A204.1 (cell line): ENCODE data around the gene KRT13.
A peak's percentile ranks its signal among the peaks of the same experiment; 100 is the strongest.
"Not testable (repeated sequence)": the region's sequence is repeated elsewhere in the genome, so short reads cannot be mapped to it uniquely, and the experiment has no call there.

Experiments
- FAIRE-seq: peaks from 2 replicates; lab custom pipeline; 2012; peaks lifted over from hg19 to GRCh38; lab: Jason Lieb, UNC

KRT13 gene

GRCh38 chr17:41505007-41505808, at the start of gene KRT13:
KRT13 (minus strand) TSS chr17:41505612; CDS start chr17:41505550, 62 bp downstream.
- FAIRE-seq = no peak

GRCh38 chr17:41553987-41554680, 48.7 kb upstream of the KRT13 start:
- FAIRE-seq = no peak

GRCh38 chr17:41553176-41553575, 47.8 kb upstream of the KRT13 start:
- no peak for FAIRE-seq

GRCh38 chr17:41552455-41552854, 47.0 kb upstream of the KRT13 start:
- FAIRE-seq = no peak

GRCh38 chr17:41551365-41551764, 46.0 kb upstream of the KRT13 start:
- no peak for FAIRE-seq

DNA sequence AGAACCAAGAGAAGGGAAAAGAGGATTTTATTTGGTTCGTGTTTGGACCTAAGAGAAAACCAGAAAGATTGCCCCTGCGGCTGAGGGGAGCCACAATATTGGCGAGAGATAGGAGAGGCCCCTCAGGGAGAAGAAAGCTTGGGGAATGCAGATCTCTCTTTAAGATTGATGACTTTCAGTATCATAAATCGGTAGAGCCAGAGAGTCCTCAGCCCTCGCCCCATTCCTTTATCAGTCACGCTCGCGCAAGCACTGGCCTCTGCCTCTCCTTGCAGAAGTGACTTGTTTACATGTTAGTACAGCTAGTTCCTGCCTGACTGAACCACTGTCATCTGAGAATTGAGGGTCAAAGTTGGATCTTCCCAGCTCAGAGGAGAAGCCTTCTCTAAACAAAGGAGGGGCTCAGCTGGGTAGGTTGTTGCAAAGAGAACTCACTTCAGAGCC, 44.2 kb upstream of the KRT13 start:
- no peak for FAIRE-seq

DNA sequence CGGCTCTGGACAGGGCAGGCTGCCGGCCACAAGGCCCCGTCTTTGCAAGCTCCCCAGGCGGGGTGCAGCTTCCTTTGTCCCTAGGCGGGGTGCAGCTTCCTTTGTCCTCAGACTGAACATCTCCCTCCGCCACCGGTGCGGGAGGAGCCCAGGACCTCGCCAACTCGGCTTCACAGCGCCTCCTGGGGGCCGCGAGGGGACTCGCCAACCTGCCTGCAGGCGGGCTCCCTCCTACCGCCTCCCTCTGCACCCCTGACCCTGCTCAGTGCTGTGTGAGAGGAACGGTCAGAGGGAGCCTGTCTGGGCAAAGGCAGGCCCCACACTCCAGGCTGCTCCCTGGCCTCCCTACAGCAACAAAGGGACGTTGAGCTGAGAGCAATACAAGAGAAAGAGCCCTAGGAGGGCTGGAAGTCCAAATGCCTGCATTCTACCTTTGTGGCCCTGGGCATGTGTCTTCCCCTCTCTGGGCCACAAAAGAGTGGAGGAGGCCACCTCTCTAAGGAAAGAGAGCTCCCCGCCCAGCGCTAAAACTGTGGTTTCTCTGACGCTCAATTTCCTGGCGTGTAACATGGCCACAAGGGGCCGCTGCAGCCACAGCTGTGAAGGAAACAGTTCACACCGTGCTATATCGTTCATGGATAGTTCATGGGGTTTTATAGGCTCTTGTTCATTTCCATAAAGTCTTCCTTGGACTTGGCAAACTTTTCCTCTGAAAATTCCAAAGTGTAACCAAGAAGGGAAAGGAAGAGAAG, 43.6 kb upstream of the KRT13 start:
- peak; percentile 76 for FAIRE-seq

DNA sequence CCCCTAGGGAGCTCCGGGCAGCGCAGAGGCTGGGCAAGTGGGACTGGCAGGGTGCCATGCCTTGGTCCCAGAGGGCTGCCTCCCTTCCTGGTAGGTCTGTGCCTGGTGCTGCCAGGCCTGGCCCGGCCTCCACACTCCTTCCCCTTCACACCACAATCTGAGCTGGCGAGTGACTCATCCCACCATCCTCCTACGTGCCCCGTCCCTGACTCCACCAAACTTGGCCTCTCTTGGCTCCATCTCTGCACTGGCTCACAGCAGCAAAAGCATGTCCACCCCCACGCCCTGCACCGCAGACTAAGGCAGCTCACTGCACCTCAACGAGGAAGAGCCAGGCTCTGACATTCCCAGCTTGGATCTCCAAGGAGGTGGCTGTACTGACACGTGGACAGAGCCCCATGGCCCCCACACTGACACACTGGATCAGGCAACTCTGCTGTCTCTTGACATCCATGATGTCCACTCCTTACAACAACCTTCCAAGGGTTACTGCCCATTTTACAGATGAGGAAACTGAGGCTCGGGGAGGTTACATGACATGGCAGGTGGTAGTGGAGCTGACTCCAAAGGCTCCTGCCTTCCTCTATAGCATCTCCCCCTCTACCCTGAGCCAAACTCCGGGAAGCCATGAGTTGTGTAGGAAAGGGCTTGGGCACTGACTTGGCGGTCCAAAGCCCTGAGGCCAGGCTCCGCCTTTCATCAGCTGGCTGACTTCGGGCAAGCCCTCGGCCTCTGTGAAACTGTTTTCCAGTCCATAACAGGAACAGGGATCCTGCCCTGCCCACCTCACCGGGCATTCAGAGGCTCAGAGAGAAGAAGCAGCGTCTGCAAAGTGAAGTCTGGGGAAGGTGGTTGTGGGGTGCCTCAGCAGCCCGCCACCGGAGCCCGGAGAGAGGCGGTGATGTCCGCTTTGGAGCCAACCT, 42.8 kb upstream of the KRT13 start:
- FAIRE-seq = no peak

- FAIRE-seq = no peak
Measured at GRCh38 chr17:41547378-41547841, 42.0 kb upstream of the KRT13 start.

GRCh38 chr17:41546819-41547218, 41.4 kb upstream of the KRT13 start:
- no peak for FAIRE-seq

- FAIRE-seq = no peak
Measured at GRCh38 chr17:41545829-41546410, 40.5 kb upstream of the KRT13 start.

GRCh38 chr17:41544935-41545334, 39.5 kb upstream of the KRT13 start:
- FAIRE-seq = no peak

GRCh38 chr17:41544491-41544892, 39.1 kb upstream of the KRT13 start:
- FAIRE-seq = no peak

DNA sequence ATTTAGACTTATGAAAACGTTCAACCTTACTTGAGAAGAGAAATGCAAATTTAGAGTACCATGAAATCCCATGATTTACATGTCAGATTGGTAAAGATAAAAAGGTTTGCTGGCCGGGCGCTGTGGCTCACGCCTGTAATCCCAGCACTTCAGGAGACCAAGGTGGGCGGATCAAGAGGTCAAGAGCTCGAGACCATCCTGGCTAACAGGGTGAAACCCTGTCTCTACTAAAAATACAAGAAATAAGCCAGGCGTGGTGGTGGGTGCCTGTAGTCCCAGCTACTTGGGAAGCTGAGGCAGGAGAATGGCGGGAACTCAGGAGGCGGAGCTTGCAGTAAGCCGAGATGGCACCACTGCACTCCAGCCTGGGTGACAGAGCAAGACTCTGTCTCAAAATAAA, 37.4 kb upstream of the KRT13 start:
- FAIRE-seq = not testable (repeated sequence)

- FAIRE-seq = no peak
Measured at GRCh38 chr17:41542357-41542756, 36.9 kb upstream of the KRT13 start.

GRCh38 chr17:41540921-41541625, 35.7 kb upstream of the KRT13 start:
- no peak for FAIRE-seq

DNA sequence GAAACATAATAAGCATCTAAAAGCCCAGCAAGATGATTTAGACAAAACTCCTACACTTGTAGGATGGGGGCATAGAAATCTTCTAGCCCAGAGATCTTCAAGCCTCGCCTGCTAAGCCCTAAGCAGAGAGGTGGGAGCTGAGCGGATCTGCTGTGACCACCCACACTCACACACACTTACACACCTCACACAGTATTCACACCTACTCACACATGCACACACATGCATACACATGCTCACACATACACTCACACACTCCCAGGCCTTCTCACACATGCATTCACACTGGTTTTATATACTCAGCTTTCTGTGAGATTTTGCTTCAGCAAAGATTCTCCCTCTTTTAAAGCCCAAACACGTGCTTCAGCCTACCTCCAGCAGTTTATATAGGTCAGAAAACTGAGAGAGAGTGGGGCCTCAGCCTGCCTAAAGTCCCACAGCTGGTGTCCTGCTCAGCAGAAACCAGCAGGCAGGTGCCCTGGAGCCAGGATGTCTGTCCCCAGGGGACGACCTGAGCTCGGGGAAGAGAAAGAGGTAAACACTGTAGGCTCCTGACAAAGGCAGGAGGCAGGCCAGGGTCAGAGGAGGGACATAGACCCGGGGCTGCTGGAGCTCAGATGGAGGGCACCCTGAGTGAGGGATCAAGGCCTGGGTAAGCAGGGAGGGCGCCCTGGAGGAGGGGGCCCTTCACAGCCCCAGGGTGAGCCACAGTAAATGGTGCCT, 34.7 kb upstream of the KRT13 start:
- FAIRE-seq = no peak

DNA sequence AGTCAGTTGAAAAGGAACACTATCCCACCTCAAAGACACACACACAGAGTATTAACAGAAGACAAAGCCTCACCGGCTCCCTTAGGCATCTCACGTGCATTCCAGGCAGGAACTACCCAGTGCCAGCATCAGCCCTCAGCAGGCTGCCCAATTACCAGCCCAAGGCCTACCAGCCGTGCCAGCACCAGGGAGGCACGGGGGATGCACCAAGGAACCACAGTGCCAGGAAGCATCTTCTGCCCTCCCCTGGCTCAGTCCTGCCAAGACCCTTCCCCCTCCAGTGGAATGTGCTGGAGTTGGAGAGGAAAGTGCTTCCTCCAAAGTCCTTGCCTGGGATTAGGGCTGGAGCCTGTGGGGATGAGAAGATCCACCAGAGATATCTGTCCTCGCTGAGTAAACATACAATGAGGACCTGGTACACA, 33.7 kb upstream of the KRT13 start:
- FAIRE-seq = no peak

GRCh38 chr17:41538565-41538991, 33.2 kb upstream of the KRT13 start:
- FAIRE-seq = no peak

GRCh38 chr17:41537990-41538389, 32.6 kb upstream of the KRT13 start:
- no peak for FAIRE-seq
